NCI-H2107 treated with DMSO at 0.1 percent for 48 hours (cell line): ENCODE results near the gene SLC25A13.
A peak's percentile ranks its signal among the peaks of the same experiment; 100 is the strongest.

ENCODE experiments used
- DNase-seq: peaks from one replicate; lab custom pipeline; 2025; ENCODE audit not compliant: unreplicated experiment; lab: John Stamatoyannopoulos, UW

The SLC25A13 gene

GRCh38 chr7:96104984-96105383, 216.9 kb downstream of the SLC25A13 start:
- no peak for DNase-seq

GRCh38 chr7:96102096-96102811, 219.6 kb downstream of the SLC25A13 start:
- no peak for DNase-seq

GRCh38 chr7:96100737-96101136, 221.2 kb downstream of the SLC25A13 start:
- no peak for DNase-seq

DNA sequence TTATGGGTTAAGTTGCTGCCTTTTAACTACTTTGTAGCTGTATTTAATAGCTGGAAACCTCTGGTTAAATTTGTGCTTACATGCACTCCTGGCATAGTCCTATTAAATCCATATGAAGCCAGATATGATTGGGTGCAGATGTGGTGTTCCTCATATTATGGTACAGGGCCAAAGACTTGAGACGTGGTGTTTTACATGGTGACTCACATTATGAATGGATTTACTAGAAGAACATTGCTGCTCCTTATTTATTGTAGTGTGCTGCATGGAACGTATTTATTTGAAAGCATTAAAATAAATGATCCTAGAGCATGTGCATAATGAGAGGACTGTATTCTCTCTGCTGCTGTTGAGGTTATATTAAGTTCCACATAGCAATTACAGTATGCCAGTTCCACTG, 224.1 kb downstream of the SLC25A13 start:
- no peak for DNase-seq

GRCh38 chr7:96093435-96093834, 228.5 kb downstream of the SLC25A13 start:
- no peak for DNase-seq

DNA sequence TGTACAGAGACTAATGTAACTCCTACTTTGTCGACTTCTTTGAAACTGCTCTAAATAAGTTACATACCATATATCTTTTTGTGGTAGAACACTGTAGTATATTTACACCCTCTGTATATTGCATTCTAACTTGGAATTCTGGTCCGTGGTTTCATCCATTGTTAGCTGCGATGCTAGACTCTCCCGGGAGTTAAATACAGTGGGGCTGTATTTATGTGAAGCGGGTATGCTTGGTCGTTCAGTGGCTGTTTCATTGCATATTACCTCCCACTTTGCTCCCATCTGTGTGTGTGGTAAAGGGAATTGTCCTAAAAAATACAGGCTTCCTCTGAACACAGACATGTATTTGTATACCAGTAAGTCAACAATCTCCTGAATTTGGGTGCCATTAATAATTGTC, 231.1 kb downstream of the SLC25A13 start:
- peak; percentile 50 for DNase-seq

DNA sequence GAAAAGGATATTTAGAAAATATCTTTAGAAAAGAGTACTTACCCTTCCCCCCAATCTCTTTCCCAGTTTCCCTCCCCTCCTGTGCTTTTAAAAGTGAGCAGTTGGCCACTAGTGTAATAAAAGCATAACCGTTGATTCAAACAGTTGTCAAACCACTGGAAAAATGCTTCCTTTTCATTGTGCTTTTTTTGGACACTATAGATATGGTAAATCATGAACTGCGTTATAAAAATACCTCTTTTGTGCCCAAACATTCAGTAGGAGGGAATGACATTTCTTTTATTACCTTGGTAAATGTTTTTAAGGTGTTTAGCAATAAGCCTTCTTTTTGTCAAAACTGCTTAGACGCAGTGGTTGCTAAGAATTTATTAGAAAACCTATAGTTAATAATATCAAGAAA, 232.4 kb downstream of the SLC25A13 start:
- no peak for DNase-seq

DNA sequence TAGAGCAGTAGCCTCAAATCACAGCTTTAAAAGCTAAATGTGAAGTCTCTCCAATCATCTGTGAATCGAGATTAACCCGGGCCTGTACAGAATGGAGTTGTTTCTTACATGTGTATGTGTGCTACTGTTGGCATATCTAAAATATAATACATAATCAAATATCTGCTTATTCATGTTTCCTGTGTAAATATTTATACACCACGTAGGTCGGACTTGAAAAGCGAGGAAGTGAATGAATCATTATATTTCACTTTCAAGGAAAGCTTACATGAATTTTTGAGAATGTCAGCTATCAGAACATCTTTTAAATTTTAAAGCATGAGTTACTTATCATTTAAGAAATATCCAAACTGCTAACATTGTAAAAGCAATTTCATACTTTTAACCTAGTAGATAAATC, 233.3 kb downstream of the SLC25A13 start:
- no peak for DNase-seq

DNA sequence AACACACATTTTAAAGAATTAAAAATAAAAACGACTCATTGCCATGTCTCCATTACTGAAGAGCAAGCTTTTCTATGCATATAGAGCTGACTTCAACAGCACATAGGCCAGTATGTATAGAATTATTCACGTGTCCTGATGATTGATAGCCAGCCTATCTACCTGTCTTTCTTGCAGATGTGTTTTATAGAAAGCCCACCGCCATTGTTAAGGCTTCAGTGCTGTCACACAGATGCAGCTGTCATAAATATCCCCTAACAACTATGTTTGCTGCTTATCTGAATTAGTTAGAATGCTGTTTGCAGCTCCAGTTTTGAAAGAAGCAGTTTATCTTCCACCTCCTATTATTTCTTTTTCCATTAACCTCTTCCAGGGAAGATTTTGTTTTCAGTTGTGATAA, 235.9 kb downstream of the SLC25A13 start:
- no peak for DNase-seq

DNA sequence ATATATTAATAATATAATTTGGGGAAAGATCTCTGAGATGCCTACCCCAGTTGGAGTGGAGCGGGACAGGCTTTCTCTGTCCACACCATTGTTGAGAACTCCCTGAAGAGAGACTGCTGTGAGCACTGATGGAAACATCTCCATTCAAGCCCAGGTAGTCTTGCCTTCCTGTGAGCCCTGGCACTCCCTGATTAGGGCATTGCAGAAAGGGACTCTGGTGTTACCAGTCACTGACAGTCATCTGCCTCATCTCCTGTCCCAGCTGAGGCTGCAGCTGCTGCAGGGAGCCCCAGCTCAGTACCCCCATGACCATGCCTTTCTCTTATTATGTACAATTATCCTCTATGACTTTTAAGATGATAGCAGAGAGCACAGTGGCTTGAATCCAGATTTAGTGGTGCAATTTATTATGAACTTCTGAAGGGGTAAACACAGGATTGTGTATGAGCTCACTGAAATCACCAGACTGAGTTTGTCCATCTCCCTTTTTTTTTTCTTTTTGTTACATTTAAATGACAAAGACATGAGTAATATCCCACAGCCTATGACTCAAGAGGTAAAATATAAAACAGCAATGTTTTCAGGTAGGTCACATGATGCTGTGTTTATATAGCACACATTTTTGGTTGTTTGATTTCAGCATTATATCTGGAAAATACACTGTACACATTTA, 236.9 kb downstream of the SLC25A13 start:
- DNase-seq = no peak

DNA sequence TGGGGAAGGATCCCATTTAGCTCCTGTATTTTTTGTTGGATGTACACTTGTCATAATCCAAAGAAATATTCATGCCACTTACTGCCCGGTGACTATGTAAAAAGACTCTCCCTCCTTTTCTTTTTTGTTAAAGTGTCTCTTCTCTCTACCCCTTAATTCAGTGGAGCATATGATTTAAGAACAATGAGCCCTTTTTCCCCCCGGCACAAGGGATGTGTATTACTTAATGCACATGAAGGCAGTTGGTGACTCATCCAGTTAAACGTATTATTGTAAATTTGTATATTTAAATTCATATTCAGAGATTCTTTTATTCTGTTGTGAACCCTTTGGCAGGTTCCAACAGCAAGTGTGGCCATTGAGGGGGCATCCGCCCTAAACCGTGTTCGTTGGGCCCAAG, 241.9 kb downstream of the SLC25A13 start:
- no peak for DNase-seq

- DNase-seq = no peak
These were observed 245.6 kb downstream of the SLC25A13 start for GRCh38 chr7:96076350-96076707.

DNA sequence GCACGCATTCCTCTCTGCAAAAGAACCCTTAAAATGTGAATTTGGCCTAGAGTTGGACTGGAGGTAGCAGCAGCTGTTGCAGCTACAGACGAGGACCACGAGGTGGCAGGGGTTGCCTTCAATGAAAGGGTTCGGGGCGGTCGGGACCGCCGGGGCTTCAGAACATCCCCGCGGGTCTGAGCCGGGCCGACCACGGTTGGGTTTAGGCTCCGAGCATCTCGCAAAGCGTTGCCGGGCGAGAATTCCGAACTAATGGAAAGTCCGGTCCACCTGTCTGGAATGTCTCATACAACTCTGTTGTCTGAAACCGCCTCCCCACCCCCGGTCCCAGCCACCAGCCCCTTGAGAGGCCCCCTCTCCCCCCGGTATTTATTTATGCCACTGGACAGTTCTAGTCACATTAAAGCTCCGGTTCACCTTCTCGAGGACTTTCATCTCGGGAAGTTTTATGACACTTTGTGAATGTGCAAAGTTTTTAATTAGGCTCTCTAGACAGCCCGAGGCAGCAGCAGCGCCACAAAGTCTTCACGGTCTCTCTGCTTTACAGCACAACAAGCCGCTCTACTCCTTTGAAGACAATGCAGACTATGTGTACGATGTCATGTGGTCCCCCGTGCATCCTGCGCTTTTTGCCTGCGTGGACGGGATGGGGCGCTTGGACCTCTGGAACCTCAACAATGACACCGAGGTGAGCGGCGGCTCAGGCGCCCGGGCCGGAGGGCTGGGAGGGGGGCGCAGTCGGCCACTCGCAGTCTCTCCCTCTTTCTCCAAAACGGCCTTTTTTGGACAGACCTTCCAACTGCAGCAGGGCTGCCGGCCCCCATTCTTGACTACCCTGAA, 246.2 kb downstream of the SLC25A13 start:
- DNase-seq = peak; percentile 61

GRCh38 chr7:96074871-96075270, 247.0 kb downstream of the SLC25A13 start:
- no peak for DNase-seq
